GM21786 (cell line): Measurements from ENCODE around the gene GNG4.

Source experiments
- ATAC-seq: cut with Tn5 transposase; IDR thresholded peaks from one replicate; pipeline ENCODE4 v1.9.1; 2021; ENCODE audit not compliant: unreplicated experiment

GNG4 gene

GRCh38 chr1:235649368-235650163, at the start of gene GNG4:
Gene GNG4 (minus strand): TSS chr1:235649784. CDS start chr1:235583838, 65,946 bp downstream.
- ATAC-seq, result peak; percentile 52

DNA sequence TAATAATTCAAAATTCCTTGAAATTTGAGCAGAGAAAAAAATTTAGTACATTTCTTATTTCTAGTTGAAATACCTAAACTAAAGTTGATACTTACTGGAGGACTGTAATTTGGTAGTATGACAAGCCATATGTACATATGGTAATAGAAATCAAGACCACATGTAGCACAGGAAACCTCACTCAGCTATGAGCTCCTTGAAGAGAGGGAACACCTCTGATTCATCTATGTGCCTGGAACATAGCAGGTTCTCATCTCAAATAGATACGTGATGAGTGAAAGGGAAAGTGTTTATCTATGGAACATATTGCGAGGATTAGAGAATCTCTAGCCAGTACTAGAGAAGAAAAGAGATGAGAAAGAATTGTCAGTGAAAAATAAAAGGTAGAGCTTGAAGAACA, 47.9 kb upstream of the GNG4 start:
- ATAC-seq, result no peak

GRCh38 chr1:235689356-235689755, 39.8 kb upstream of the GNG4 start:
- ATAC-seq, result no peak

DNA sequence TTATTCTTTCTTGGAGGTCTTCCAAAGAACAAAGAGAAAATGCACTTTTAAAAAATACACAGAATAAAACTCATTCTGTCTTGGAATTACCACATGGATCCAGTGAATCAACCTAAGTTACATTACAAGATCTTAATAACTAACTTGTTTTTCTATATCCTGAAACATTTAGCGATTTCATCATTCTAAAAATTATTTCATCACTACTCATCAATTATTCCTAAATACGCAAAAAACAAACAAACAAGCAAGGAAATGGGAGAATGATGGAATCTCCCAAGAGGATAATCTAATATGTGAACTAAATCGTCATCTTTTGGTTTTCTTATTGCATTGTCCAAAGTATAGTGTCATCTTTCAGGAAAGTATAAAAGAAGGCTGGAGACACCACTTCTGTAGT, 38.5 kb upstream of the GNG4 start:
- ATAC-seq, result no peak

- no peak for ATAC-seq
Observed at GRCh38 chr1:235683653-235684052, 34.1 kb upstream of the GNG4 start.

DNA sequence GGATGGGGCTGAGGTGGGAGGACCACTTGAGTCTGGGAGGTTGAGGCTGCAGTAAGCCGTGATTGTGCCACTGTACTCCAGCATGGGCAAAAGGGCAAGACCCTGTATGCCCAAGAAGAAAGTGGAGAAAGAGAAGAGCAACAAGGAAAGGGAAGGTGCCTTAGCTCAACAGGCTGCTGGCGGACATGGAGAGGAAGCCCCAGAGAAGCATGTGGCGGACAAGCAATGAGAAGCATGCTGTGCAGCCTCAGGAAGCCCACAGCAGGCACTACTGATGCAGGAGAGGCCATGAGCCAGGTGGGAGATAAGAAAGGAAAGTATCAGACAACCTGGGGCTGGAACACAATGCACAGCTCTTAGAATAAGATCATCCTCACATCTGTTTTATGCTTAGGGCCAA, 32.6 kb upstream of the GNG4 start:
- ATAC-seq, result no peak

DNA sequence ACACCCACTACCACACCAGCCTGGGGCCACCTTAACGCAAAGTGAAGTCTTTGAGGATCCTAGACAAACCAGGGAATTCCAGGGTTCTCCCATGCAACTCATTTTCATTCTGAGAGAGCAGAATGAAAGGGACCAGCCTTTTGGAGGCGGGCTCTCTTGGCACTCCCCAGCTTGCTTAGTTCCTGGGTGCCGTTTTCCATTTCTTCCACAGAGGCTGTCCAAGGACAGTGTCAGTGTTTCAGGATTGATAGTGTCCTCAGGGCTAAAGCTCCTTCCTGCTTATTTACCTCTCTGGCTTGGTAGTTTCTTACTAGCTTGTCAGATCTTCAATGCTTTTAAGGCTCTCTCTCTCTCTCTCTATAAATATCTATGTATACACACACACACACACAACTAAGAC, 30.1 kb upstream of the GNG4 start:
- ATAC-seq, result no peak

GRCh38 chr1:235679005-235679404, 29.4 kb upstream of the GNG4 start:
- ATAC-seq, result no peak

GRCh38 chr1:235675152-235675890, 25.7 kb upstream of the GNG4 start:
- no peak for ATAC-seq

DNA sequence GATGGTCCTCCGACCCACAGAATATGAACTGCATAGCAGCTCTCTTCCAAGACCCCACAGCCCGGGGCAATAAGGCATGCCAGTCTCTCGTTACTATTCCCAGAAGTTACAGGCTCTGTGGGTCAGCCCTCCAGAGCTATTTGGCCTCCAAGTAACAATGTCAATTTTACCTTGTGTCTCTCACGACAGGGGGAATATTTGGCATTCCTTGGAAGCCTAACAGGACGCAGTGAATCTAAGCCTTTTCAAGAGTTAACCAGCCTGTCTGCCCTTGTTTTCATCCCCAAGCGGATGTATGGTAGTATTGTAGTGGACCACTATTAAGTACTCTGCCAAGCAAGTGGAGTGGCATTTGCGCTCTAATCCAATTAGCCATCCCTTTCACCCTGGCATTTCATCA, 24.4 kb upstream of the GNG4 start:
- ATAC-seq, result no peak

DNA sequence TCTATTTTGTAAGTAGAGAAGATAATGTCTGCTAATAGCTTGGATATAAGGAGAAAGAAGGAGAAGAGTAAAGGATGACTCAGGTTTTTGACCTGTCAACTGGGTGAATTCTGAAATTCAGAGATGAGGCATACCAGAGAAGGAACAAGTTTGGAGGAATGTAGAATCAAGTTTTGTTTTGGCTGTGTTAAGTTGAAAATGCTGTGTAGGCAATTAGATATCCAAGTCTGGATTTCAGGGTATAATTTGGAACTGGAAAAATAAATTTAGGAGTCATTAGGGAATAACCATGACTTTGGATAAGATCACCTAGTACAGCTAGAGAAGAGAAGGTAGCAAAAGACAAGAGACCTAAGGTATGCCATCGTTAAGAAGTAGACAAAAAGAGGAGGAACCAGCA, 22.4 kb upstream of the GNG4 start:
- ATAC-seq, result no peak

DNA sequence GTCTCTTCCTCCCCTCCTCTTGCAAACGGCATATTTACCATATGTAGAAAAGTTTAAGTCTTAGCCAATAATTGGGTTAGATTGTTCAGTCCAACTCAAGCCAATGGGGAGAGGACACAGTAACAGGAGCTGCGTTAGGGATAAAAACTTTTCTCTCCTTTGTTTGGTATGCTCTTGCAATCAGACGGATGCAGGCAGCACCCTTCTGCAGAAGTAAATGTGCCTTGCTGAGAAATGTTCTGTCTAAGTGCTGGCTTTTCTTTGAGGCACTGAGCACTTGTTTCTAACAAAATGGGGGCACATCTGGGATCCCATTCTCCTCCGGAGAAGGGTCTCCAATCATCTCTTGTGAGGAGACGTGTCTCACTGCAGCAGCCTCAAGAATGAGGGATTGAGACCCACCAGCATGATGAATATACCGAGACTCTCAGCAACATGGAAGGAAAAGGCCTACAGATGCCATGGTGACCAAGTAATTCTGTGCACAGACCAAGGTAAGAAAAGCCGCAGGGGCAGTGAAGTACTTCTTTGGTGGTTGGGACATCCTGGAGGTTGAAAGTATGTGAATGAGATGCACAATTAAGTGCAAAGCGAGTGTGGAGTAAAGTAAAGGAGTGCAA, 20.7 kb upstream of the GNG4 start:
- ATAC-seq, result no peak

DNA sequence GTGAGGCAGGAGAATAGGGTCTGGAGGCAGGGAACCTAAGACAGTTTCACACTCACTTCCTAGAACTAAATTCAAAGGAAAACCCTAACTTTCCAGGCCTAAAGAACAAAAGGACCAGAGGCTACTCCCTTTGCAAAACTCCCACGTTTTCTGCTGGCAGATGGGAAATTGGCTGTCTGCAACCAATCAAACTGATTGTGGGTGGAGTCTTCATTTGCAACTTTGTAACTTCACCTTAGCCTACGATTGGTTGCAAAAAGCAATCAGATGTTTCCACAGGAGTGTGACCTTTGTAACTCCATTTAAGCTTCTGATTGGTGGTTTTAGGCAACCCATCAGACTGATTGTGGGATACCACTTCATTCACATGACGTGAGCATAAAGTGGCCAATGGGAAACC, 19.7 kb upstream of the GNG4 start:
- no peak for ATAC-seq

GRCh38 chr1:235663628-235664027, 14.0 kb upstream of the GNG4 start:
- no peak for ATAC-seq

DNA sequence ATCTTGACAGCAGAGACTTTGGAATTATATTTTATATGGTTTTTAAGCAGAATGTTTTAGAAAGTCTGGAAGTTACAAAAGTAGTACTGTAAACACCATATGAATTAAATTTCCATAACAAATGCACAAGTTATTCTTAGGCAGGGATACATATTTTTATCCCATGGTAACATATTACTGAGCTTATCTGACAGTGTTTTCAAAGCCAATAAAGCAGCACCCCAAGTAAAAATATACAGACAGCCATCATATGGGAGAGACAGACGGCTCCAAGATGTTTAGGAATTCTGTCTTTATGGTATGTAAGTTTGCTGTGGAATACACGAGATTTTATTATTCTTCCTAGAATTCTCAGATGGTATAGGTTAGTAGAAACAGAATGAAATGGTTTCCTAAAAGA, 12.0 kb upstream of the GNG4 start:
- no peak for ATAC-seq

- ATAC-seq, result no peak
Observed at GRCh38 chr1:235659186-235659771, 9.7 kb upstream of the GNG4 start.

DNA sequence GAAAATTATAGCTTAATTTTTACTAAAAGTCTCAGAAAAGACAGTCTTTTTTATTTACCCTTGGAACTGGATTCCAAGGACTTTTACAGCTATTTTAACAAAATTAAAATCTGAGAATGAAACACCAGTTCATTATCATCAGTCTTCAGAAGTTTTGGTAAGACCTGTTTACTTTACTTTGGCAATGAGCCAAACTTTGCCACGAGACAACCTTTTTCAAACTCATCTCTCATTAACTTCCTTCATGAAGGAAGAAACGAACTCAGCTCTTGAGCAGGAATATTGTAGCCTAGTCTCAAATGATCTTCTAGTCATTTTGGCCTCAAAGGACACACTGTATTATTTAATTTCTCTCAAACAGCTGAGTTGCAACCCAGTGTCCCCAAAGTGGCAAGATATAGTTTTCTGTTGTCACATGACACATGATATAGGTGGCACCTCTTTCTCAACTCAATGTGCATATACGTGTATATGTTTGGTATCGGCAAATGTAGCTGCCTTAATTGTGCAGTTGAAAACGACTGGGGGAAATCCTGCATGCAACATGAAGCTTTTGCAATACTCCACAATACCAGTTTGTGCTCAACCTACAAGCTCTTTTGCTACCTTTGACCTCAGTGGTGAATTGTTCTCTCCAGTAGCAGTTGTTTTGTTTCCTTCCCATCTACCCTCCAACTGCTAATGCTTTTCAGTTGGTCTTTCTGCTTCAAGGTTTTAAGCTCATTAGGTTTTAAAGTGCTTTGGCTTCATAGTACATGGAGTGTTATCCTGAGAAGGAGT, 8.4 kb upstream of the GNG4 start:
- no peak for ATAC-seq

DNA sequence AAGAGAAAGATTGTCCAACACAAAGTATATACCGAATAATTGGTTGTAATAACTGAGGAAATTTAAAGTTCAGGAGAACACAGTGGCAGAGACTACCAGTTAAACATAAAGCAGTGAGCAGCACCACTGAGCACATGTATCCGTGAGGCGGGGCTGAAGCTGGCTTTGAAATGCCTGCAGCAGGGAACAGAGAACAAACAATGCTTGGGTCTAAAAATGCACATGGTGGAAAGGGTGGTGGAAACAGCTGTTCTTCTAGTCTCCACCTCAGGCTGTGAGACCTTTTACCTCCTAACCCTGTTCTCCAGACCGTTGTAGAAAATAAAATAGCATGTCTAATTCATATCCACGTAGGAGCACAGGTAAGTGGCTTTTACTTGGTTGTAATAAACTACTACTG, 7.7 kb upstream of the GNG4 start:
- ATAC-seq, result no peak

DNA sequence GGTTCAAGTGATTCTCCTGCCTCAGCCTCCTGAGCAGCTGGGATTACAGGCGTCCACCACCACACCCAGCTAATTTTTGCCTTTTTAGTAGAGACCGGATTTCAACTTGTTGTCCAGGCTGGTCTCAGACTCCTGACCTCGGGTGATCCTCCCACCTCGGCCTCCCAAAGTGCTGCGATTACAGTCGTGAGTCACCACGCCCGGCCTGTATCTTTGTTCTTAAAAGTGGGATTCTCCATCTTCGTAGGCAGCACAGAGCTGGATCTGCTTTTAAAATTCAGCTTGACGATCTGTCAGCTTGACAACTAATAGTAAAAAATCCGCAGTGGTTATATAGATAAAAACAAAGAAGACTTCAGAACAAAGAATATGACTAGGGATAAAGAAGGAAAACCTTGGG, 2.8 kb upstream of the GNG4 start:
- ATAC-seq, result no peak

DNA sequence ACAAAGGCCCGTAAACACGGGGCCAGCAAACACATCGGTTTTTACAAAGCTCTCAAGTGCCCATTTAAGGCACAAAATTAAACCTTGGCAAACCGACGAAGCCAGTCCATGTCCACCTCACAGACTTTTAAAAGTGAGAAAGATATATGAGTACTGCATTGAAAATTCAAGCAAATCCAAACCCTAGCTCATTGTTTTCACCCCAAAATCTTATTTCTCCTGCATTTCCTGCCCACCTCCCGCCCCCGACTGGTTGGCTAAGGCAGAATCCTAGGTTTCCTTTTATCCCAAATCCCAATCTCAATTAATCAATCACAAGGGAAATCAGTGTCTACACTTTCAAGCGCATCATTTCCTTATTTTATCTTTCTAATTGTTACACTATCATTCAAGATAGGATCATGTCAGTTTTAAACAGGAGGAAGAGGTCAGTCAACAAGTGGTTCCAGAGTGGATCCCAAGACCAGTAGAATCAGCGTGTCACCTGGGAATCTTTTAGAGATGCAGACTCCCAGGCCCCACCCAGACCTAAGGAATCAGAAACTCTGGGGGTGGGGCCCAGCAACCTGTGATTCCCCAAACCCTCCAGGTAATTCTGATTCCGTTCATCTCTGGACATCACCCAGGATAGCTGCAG, 1.7 kb upstream of the GNG4 start:
- ATAC-seq, result no peak
